HEK293 (cell line): ENCODE data around the gene C18orf32.
"Not testable (repeated sequence)": the region's sequence is repeated elsewhere in the genome, so short reads cannot be mapped to it uniquely, and the experiment has no call there.

Source experiments
- CTCF ChIA-PET: fragments of 350-600 bp; formaldehyde crosslinking; extraction: SDS; loops from one replicate; lab custom pipeline; 2021; ENCODE audit warnings: antibody characterized with exemption; lab: Yijun Ruan, JAX
- POLR2A ChIA-PET: fragments of 300-600 bp; formaldehyde crosslinking; extraction: SDS; loops from one replicate; lab custom pipeline; 2020; ENCODE audit warnings: antibody characterized with exemption, inconsistent platforms; lab: Yijun Ruan, JAX
- H3K27ac ChIP-seq: fragments of 200-500 bp; sonication (Bioruptor generic); 2 replicates; pipeline ENCODE4 v1.5.1; 2014; ENCODE audit warnings: low read depth, low read length, control low read depth, inconsistent platforms; ENCODE audit errors: extremely low read depth
- H3K36me3 ChIP-seq, 2 experiments: fragments of 200-500 bp in 1 of 2; sonication (Bioruptor generic) in 1 of 2; 1 replicate in 1 of 2; 2 replicates in 1 of 2; pipeline ENCODE4 v1.5.1; 2014 to 2017; ENCODE audit warnings: inconsistent platforms in 2 of 2, low read length in 2 of 2; ENCODE audit not compliant: control insufficient read depth in 2 of 2, insufficient read depth in 1 of 2
- H3K4me1 ChIP-seq: fragments of 200-500 bp; sonication (Bioruptor generic); 2 replicates; pipeline ENCODE4 v1.5.1; 2014; ENCODE audit warnings: mild to moderate bottlenecking, low read length, inconsistent platforms; ENCODE audit not compliant: control insufficient read depth, insufficient read depth
- H3K4me3 ChIP-seq: 2 replicates; pipeline ENCODE4 v1.5.1; 2011; ENCODE audit warnings: low read depth, mild to moderate bottlenecking, control low read depth, low read length, moderate library complexity
- H3K9me3 ChIP-seq: fragments of 200-500 bp; sonication (Bioruptor generic); 2 replicates; pipeline ENCODE4 v1.5.1; 2014; ENCODE audit warnings: low read depth, low read length, inconsistent platforms; ENCODE audit not compliant: control insufficient read depth, insufficient read depth
- FEZF1 ChIP-seq: fragments of 450-650 bp; formaldehyde crosslinking; IDR thresholded peaks from 2 replicates; pipeline ENCODE4 v1.5.1; 2016; ENCODE audit warnings: missing biosample characterization, missing genetic modification characterization
- HOXC10 ChIP-seq: sonication (generic); formaldehyde crosslinking; IDR thresholded peaks from 2 replicates; pipeline ENCODE4 v1.8.1; 2023; ENCODE audit warnings: mild to moderate bottlenecking, missing genetic modification reagents
- SP2 ChIP-seq: fragments of 450-650 bp; formaldehyde crosslinking; IDR thresholded peaks from 2 replicates; pipeline ENCODE4 v1.5.1; 2016; ENCODE audit warnings: missing biosample characterization, missing genetic modification characterization
- ZBTB21 ChIP-seq: fragments of 450-650 bp; formaldehyde crosslinking; IDR thresholded peaks from 2 replicates; pipeline ENCODE4 v1.5.1; 2017; ENCODE audit warnings: missing biosample characterization, missing genetic modification characterization
- ZFHX2 ChIP-seq: fragments of 450-650 bp; formaldehyde crosslinking; conservative IDR thresholded peaks from 2 replicates; pipeline ENCODE4 v1.5.1; 2016; ENCODE audit warnings: missing biosample characterization, missing genetic modification characterization
- ZNF2 ChIP-seq: fragments of 450-650 bp; formaldehyde crosslinking; IDR thresholded peaks from 2 replicates; pipeline ENCODE4 v1.5.1; 2016; ENCODE audit warnings: missing biosample characterization, missing genetic modification characterization
- ZNF24 ChIP-seq: fragments of 450-650 bp; formaldehyde crosslinking; IDR thresholded peaks from 2 replicates; pipeline ENCODE4 v1.5.1; 2016; ENCODE audit warnings: missing biosample characterization, missing genetic modification characterization
- ZNF302 ChIP-seq: fragments of 450-650 bp; formaldehyde crosslinking; IDR thresholded peaks from 2 replicates; pipeline ENCODE4 v1.5.1; 2016; ENCODE audit warnings: missing biosample characterization, missing genetic modification characterization, low read depth
- ZNF335 ChIP-seq: fragments of 450-650 bp; formaldehyde crosslinking; conservative IDR thresholded peaks from 2 replicates; pipeline ENCODE4 v1.5.1; 2016; ENCODE audit warnings: missing biosample characterization, missing genetic modification characterization
- ZNF394 ChIP-seq: fragments of 450-650 bp; formaldehyde crosslinking; IDR thresholded peaks from 2 replicates; pipeline ENCODE4 v1.5.1; 2016; ENCODE audit warnings: missing biosample characterization, missing genetic modification characterization, mild to moderate bottlenecking, moderate library complexity, borderline replicate concordance
- ZNF404 ChIP-seq: fragments of 450-650 bp; formaldehyde crosslinking; IDR thresholded peaks from 2 replicates; pipeline ENCODE4 v1.5.1; 2017; ENCODE audit warnings: missing biosample characterization, missing genetic modification characterization
- ZNF426 ChIP-seq: fragments of 450-650 bp; formaldehyde crosslinking; IDR thresholded peaks from 2 replicates; pipeline ENCODE4 v1.5.1; 2017; ENCODE audit warnings: missing biosample characterization, missing genetic modification characterization, mild to moderate bottlenecking, inconsistent platforms, moderate library complexity
- ZNF585B ChIP-seq: fragments of 450-650 bp; formaldehyde crosslinking; IDR thresholded peaks from 2 replicates; pipeline ENCODE4 v1.5.1; 2016; ENCODE audit warnings: missing biosample characterization, missing genetic modification characterization
- ZNF623 ChIP-seq: fragments of 450-650 bp; formaldehyde crosslinking; IDR thresholded peaks from 2 replicates; pipeline ENCODE4 v1.5.1; 2016; ENCODE audit warnings: missing biosample characterization, missing genetic modification characterization
- ZNF664 ChIP-seq: fragments of 450-650 bp; formaldehyde crosslinking; IDR thresholded peaks from 2 replicates; pipeline ENCODE4 v1.5.1; 2016; ENCODE audit warnings: missing biosample characterization, missing genetic modification characterization
- TF ChIP-seq, protein P1 (sequence below): fragments of 450-650 bp; formaldehyde crosslinking; IDR thresholded peaks from 2 replicates; pipeline ENCODE4 v1.5.1; 2016; ENCODE audit warnings: missing biosample characterization, missing genetic modification characterization
- TF ChIP-seq, protein P2 (sequence below): fragments of 450-650 bp; formaldehyde crosslinking; conservative IDR thresholded peaks from 2 replicates; pipeline ENCODE4 v1.5.1; 2016; ENCODE audit warnings: low read depth, missing biosample characterization, missing genetic modification characterization

Gene C18orf32

DNA sequence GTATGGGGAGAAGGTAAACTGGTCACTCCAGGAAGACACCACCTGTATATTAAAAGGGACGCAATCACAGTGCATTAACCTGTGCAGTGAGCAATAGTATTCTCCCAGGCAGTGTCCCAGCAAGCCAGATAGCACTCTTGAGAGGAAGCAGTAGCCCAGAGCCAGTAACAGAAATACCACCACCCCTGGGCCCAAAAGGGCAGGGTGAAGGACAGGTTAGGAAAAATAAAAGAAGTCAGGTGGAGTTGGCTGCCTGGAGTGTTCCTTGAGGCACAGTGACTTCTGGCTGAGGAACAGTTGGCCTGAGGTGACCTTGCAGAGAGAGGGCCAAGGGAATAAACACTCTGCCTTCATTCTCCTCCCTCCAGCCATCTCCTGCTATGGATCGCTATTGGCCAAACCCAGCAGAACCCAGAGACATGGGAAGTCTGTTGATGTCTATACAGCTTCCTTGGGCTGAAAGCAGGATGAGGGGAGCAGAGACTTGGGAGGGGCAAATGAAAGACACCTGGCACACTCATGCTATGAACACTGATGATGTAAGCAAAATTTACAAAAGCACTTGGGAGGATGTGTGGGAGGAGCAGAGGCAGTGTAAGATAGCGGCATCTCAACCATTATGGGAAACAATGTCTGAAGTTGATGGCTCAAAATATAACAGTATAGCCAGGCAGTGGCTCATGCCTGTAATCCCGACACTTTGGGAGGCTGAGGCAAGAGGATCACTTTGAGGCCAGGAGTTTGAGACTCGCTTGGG, 7.5 kb downstream of the C18orf32 start (continued):
- TF ChIP-seq ZBTB21 (tag by site-specific recombination), result no peak
- TF ChIP-seq, protein P1, sequence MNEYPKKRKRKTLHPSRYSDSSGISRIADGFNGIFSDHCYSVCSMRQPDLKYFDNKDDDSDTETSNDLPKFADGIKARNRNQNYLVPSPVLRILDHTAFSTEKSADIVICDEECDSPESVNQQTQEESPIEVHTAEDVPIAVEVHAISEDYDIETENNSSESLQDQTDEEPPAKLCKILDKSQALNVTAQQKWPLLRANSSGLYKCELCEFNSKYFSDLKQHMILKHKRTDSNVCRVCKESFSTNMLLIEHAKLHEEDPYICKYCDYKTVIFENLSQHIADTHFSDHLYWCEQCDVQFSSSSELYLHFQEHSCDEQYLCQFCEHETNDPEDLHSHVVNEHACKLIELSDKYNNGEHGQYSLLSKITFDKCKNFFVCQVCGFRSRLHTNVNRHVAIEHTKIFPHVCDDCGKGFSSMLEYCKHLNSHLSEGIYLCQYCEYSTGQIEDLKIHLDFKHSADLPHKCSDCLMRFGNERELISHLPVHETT, result no peak

DNA sequence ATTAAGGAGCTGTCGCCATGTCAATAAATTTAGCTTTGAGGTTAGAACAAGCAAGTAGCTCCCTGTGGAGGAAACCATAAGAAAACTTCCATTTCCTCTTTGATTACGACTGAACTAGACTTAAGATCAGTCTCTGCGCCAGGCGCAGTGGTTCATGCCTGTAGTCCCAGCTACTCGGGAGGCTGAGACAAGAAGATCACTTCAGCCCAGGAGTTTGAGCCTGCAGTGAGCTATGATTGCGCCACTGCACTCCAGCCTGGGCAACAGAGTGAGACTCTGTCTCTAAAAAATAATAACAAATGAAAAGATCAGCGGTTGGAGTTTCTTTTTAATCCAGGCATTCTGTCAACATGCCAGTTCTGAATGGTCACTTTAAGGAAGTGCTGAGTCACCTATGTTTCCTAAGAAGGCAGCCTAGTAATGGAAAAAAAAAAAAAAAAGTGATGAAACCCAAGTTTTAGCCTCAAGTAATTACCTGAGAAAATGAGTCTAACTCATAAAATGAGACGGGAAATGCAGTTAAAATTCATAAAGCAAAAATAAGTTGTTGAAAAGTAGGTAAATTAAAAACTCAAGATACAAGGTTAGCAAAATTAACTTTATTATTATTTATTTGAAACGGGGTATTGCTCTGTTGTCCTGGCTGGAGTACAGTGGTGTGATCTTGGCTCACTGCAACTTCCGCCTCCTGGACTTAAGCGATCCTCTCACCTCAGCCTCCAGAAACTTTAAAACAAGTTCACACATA, 10.2 kb downstream of the C18orf32 start:
- Histone ChIP-seq H3K36me3 (peaks cover 25 to 26% of the 10 kb centered on the region in 2 experiments), H3K27ac (no peak overlapping the region), H3K4me1 (no peaks in the 10 kb centered on the region), H3K4me3 (no peak overlapping the region), H3K9me3 (no peaks in the 10 kb centered on the region)
- POLR2A ChIA-PET, result interaction anchor here (0.7 to 1.4 kb wide), 5 partner anchors 10 to 1571 kb away, joined by 3 to 5 read pairs (median 4); partner anchors contain the start of genes C18orf32 and DYM
- CTCF ChIA-PET, result interaction anchor here (1.1 to 1.2 kb wide), 2 partner anchors 17 to 382 kb away, joined by 3 to 4 read pairs; no protein-coding TSS in a partner anchor
- TF ChIP-seq ZNF335 (tag by site-specific recombination), result 0 out of 2 replicates have a peak, but pooled peaks have one; percentile 13
- TF ChIP-seq HOXC10, result no peak
- TF ChIP-seq ZNF24, result no peak
- no peak for TF ChIP-seq ZNF585B (tag by site-specific recombination)
- no peak for TF ChIP-seq ZNF2 (tag by site-specific recombination)
- TF ChIP-seq ZNF302 (tag by site-specific recombination), result no peak
- peak; percentile 49; the same call in 1 of the 2 replicates for TF ChIP-seq FEZF1 (tag by site-specific recombination)
- TF ChIP-seq ZFHX2, result no peak
- TF ChIP-seq SP2 (tag by site-specific recombination), result no peak

DNA sequence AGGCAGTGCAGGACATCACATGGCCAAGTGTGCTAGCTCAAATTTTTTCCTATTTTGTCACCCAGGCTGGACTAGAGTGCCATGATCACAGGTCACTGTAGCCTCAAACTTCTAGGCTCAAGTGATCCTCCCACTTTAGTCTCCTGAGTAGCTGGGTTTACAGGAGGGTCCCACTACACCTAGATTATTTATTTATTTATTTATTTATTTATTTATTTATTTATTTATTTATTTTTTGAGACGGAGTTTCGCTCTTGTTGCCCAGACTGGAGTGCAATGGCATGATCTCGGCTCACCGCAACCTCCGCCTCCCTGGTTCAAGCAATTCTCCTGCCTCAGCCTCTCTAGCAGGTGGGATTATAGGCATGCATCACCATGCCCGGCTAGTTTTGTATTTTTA, 12.1 kb downstream of the C18orf32 start:
- not testable (repeated sequence) for H3K36me3 ChIP-seq, H3K27ac ChIP-seq, H3K4me1 ChIP-seq, H3K4me3 ChIP-seq, H3K9me3 ChIP-seq
- ChIA-PET POLR2A (interaction anchor here (1.7 kb wide), 1 partner anchor 10 kb away, joined by 6 read pairs; no protein-coding TSS in a partner anchor), CTCF (interaction anchor here (0.7 to 0.9 kb wide), 2 partner anchors 28 to 254 kb away, joined by 3 read pairs; no protein-coding TSS in a partner anchor)
- TF ChIP-seq ZNF404 (tag by site-specific recombination) (0 out of 2 replicates have a peak, but pooled peaks have one; percentile 18), ZNF394 (tag by site-specific recombination) (peak; percentile 49; the same call in 1 of the 2 replicates), ZNF426 (tag by site-specific recombination) (peak; percentile 32), ZNF664 (0 out of 2 replicates have a peak, but pooled peaks have one; percentile 41), ZNF623 (peak; percentile 54; the same call in 1 of the 2 replicates)
- TF ChIP-seq, protein P2, sequence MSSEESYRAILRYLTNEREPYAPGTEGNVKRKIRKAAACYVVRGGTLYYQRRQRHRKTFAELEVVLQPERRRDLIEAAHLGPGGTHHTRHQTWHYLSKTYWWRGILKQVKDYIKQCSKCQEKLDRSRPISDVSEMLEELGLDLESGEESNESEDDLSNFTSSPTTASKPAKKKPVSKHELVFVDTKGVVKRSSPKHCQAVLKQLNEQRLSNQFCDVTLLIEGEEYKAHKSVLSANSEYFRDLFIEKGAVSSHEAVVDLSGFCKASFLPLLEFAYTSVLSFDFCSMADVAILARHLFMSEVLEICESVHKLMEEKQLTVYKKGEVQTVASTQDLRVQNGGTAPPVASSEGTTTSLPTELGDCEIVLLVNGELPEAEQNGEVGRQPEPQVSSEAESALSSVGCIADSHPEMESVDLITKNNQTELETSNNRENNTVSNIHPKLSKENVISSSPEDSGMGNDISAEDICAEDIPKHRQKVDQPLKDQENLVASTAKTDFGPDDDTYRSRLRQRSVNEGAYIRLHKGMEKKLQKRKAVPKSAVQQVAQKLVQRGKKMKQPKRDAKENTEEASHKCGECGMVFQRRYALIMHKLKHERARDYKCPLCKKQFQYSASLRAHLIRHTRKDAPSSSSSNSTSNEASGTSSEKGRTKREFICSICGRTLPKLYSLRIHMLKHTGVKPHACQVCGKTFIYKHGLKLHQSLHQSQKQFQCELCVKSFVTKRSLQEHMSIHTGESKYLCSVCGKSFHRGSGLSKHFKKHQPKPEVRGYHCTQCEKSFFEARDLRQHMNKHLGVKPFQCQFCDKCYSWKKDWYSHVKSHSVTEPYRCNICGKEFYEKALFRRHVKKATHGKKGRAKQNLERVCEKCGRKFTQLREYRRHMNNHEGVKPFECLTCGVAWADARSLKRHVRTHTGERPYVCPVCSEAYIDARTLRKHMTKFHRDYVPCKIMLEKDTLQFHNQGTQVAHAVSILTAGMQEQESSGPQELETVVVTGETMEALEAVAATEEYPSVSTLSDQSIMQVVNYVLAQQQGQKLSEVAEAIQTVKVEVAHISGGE, result peak; percentile 52
